Muscle of back (tissue), 13 donors: ENCODE measurements around the gene FHAD1. TPM values are rescaled to one million over a fixed set of nuclear protein-coding genes. Genes with fewer than 3 reads are reported as not detected.

ENCODE experiments used
- DNase-seq, 3 donors: peaks; one replicate each; pipeline versions ENCODE4 v3.0.0 to v3.0.0-alpha.2; 2013
- long read RNA-seq, 9 donors: transcript quantifications; one replicate each; lab custom pipeline, GENCODE V29; 2026
- polyA plus RNA-seq, 10 donors: library from polyadenylated mRNA; unstranded; fragments of 120-200 nt; gene quantifications; one replicate each; pipeline ENCODE4 v1.2.1, GENCODE V29; 2013; ENCODE audit not compliant: insufficient read length in 10 of 10

The FHAD1 gene
- polyA plus RNA-seq, result 1 to 10 TPM in 8 of 10 donors, under 1 TPM in 2; 0.52 to 2.6 (median 1.3) TPM
- long read RNA-seq, donor 1, result 0 reads
- long read RNA-seq, donor 2, result 0 reads
- long read RNA-seq, donor 3, result 0 reads
- long read RNA-seq, donor 4, result 0 reads
- long read RNA-seq, donor 5, result 0 reads
- long read RNA-seq, donor 6, result 0 reads
- long read RNA-seq, donor 7, result 0 reads
- long read RNA-seq, donor 8, result 0 reads
- long read RNA-seq, donor 9, result 0 reads

DNA sequence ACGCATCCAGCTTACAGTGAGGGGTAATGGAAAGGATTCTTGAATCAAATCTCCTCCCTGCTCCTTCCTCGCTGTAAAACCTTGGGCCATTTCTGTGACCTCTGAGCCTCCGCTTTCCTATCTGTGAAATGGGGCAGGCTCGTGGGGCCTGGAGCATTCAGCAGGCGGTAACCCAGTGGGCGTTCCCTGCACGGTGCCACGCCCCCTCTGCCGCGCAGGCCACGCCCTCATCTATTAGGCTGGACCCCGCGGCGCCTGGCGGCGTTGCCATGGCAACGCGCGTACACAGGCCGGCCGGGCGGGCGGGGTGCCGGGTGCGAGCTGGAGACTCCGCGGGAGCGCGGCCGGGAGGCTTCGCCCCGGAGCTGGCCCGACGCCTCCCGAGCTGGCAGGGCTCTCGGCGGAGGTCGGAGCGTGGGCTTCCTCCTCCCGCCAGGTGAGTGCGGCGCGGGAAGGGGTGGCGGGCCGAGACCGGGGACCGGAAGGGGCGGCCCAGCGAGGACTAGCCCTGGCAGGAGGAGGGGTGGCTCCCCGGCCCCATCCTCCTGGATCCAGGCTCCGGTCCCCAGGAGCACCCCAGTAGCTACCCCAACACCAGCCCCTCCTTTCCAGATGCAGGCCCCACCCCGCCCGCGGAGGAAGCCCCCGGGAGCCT is at the start of gene FHAD1:
FHAD1 (plus strand) TSS at position 264 of the 655 bp plus-strand sequence. CDS start 4,562 bp downstream, outside the sequence.
- DNase-seq, result peak in 2 of 3 donors; percentile 54 to 69

DNA sequence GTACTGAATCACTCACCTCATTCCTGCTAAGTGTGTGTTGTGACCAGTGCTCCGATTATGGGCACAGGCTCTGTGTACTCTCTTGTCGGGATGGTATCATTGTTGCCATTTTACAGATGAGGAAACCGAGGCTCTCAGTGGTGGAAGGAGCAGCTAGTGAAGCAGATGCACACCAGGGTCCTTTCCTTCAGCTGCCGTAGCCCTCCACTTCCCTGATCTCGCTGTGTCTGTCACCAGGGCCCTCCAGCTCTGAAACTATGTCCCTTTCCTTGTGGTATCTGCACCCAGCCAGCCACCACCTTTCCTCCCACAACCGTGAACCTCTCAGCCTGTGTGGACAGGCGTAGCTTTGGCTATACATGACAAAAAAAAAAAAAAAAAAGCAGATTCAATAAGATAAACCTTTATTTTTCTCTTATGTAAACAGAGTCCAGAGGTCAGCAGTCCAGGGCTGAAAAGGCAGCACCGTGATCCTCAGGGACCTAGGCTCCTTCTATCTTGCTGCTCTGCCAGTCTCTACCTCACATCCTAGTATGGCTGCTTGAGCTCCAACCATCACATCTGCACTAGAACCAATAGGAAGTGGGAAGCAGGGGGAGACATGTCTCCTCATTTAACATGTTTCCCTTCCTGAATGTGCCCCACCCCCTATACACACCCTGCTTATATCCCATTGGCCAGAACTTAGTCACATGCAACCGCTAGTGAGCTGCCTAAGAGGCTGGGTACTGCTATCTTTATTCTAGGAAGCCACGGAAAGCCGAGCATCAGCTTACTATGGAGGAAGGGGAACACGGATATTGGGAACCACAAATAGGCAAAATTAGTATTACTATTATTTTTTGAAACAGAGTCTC is 49.2 kb upstream of the FHAD1 start:
- DNase-seq, result no peak

DNA sequence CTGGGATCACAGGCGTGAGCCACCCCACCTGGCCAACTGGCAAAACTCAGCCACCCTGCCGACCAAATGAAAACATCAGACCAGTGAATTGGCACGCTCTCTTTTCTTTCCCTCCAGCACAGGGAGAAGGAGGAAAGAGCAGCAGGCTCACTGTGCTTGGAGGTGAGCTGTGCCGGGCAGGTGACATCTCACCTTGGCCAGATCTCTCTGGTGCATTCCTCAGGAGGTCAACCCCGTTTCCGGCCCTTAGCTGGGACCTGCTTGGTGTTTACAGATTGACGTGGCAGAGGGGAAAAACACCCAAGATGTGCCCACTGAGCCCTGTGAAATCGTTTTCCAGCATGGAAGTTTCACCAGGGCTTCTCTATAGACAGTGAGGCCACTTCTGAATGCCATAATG is 48.3 kb upstream of the FHAD1 start:
- DNase-seq, result no peak

DNA sequence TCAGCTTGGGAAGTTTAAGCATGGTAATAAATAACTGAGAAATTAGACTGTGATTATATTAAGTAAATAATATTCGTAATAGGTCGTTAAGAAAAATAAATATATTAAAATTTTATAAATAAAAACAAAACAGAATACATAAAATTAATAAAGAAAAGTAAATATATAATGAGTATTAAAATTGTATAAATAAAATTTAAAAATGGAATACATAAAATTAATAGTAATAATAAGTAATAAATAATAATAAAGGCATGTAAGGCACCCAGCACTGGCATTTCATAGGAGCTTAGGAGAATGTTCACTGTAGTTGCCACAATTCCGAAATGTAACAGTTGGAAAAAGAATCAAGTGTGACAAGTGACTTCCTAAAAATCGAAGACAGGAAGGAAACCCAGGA is 45.8 kb upstream of the FHAD1 start:
- DNase-seq, result no peak

DNA sequence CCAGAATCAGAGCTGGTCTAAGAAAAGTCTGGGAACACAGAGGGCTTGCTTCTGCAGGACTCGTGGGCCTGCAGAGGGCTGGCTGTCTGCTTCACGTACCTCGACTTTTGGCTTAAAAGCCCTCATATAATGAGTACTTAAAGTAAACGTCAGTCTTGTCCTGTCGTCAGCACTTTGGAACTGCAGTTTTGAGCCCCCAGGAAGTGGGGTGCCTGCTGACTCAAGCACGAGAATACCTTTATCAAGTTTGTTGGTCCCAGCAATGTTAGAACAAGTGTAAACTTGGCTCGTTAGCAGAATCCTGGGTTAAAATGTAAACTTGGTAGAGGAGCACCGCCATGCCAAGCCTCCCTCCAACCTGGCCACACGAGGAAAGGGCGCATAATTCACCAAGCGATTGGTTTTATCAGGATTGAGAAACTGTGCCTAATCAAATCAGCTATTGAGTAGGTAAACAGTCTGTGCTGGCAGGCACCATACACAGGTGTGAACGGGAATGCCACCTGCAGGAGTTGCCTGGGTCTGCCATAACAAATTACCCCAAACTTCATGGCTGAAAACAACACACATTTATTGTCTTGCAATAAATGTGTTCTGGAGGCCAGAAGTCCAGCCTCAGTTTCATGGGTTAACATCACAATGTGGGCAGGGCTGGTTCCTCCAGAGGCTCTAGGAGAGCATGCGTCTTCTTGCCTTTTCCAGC is 45.0 kb upstream of the FHAD1 start:
- no peak for DNase-seq

DNA sequence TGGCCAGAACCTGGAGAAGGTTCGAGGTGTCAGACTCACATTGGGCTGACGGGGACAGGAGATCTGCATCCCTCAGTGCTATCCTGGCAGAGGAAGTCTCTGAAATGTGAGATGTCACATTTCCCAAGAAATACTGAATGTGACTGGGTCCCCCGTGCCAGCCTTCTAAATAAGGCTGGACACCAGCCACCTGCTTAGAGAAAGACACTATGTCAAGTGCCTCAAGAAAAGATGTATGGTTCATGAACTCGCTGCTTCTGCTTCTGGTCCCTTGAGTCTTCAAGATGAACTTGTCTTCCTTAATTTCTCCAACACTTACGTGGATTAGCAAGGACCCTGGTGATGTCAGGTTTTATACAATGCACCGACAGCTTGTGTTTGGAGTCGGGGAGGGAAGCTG is 42.1 kb upstream of the FHAD1 start:
- no peak for DNase-seq

DNA sequence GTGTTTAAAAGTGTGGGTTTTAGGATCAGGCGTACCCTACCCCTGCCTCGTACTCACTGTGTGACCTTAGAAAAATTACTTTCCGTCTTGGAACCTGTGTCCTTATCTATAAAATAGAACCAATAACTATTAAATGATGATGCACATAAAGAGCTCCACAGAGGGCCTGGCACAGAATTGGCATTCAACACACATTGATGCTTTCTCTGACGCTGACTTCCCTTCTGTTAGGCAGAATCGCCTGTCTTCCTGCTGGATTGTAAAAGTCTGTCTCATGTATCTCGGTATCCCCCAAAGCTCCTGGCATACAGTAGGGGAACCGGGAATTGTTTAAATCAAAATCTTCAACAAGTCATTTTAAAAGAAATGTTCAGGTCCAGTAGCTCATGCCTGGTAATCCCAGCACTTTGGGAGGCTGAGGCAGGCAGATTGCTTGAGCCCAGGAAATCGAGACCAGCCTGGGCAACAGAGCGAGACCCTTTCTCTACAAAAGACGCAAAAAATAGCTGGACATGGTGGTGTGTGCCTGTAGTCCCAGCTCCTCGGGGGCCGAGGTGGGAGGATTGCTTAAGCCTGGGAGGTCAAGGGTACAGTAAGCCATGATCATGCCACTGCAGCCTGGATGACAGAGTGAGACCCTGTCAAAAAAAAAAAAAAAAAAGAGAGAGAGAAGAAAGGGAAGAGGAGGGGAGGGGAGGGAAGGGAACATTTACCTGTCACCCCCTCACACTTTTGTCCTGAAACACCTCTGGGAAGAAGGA is 41.3 kb upstream of the FHAD1 start:
- DNase-seq, result no peak

DNA sequence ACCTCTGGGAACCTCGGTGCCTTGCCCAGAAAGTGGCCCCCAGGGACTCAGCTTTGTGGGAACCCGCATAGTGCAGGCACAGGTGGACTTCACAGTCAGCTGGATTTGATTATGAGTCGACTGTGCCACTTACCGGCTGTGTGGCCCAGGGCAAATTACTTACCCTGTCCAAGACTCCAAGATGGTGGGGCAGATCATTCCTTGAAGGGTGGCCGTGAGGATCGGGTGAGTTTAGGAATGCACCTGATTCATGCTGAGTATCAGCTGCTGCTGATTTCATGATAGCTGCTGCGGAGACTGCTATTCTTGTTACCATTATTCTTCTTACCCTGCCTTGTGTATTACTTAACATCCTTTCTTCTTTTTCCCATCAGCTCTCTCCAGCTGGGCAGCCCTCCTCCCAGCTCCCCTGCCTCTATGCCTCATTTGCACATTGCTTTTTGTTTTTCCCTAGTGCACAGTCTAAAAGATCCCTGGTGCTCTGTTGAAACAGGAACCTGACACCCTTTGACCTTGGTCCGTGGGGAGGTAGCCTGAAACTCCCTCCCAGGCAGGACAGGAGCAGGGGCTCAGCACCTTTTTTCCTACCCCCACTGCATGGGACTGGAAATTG is 40.5 kb upstream of the FHAD1 start:
- no peak for DNase-seq

DNA sequence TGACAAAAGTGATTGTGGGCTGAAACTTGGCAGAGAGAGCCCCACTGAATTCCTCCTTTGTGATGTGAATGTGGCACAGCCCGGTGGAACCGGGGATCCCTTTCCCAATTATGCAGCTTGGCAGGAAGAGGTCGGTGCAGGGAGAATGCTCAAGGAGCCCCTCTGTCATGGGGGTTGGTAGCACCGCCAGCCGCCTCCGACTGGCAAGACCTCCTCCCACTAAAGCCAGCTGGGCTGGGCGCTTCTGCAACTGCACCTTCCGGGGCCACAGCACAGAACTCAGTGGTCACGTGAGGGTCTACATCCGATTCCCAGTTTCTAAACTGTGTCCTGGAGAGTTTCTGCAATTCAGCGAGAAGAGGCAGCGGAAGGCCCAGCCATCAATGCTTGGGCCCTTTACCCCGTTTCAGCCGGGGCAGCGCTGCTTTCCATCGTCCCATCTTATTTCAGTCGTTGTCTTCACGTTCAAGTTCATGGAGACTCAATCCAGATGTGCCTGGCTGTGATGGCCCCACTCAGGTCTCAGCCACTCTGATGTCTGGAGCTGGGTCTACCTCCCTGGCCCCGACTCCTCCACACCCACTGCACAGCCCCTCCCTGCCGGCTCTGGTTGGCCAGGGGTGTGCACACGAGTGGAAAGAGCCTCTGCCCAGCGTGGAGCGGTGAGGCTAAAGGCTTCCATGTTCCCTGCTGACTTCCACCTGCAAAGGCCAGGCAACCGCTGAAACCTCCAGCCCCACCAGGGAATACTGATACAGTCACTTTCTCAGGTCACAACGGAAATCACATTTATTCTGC is 39.8 kb upstream of the FHAD1 start:
- no peak for DNase-seq

DNA sequence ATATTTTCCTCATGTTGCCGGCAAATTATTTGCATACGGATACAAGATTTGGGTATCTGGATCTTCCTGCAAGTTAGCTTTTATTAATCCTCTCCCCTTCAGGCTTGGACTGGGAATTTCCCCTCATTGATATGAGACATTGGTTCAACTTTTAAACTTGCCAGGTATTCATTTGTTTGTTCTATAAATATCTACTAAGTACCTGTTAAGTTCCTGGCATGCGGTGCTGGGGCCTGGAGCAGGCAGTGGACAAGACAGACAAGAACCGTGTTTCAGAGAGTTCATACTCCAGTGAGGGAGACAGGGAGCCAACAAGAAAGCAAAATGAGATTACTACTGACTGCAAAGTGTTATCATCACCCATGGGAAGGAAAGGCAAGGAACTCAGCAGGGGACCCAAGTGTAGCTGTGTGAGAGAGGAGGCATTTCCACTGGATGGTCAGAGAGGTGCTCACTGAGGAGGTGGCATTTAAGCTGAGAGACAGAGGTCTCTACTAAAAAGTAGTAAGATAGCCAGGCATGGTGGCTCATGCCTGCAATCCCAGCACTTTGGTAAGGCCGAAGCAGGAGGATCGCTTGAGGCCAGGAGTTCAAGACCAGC is 39.1 kb upstream of the FHAD1 start:
- no peak for DNase-seq

DNA sequence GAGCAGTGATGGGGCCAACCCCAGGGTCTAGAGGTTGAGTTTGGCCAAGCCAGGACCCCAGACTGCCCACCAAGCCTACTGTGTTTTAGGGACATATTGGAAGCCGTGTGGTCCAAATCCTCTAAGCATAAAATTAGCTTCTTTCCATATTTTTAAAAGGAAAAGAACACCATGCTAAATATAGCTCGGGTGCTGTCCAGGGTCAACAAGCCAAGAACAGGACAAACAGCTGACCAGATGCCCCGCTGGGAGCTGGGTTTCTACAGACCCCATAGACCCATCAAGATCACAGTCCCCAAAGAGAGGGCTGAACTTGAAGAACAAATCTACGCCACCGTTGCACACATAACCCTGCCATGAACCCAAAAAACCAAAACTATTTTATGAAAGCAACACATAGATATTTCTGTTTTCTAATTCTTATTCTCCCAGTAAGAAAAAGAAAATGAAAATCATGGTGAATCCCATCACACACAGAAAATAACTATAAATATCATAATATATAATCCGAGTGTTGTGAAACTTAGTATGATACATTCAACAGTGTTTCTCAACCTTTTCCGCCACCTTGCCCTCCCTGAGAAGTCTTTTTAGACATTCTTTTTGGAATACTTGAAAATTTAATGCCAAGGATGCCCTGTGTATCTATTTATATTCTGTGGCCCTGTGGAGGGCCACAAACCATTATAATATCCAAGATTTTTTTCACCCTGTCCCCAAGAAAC is 36.2 kb upstream of the FHAD1 start:
- DNase-seq, result no peak

DNA sequence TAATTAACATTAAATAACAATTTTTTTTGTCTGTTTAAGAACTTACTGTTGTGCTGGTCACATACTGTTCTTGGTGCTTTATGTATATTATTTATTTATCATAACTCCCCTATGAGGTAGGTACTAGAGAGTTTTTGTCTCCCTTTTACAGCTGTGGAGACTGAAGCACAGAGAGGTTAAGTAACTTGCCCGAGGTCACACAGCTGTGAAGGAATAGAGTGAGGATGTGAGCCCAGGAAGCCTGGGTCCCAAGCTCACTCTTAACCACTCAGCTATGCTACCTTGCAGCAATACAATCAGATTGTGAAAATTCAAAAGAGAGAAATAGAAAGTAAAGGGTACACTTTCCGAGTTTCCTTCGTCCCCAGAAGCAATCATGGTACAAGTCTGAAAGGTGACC is 35.6 kb upstream of the FHAD1 start:
- DNase-seq, result no peak

DNA sequence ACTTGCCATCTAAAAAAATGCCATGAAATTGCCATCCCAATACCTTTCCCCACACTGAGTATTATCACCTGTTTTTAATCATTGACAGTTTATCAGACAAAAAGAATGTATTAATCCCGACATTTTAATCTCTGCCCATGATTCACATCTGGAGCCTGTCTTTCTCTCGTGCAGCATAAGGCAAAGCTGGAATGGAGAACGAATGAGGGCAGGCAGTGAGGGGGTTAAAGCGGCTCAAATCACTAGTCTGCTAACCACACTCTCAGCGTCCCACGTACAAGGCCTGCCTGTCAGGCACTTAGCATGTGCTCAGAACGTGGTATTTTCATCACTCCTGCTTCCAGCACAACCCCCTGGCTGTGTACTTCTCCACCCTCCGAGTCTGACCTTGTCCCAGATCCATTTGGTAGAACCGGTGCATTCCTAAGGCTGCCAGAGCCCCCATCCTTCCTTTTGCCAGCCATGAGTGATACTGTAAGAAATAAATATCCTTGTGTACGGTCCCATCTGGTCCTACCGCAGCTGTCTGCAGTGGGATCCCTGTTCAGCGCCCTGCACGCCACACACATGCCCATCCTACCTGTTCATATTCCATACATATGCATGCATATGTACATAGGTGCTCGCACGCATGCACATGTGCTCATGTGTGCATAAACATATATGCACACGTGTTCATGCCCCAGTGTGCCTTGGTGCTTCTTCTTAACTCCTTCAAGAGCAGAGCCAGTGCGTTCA is 34.6 kb upstream of the FHAD1 start:
- no peak for DNase-seq

DNA sequence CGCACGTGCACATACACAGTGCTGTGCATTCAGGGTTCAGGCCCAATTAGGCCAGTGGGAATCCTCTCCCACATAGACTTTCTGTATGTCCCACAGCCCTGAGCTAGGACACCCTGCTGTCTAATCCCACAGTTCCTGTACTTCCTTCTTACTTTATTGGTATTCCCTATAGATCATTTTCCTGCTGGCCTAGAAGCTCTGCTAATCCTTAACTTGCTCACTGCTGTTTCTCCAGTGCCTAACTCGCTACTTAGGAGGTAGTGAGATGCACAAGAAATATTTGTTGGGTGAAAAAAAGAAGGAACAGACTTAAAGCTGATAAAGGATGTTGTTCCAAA is 34.1 kb upstream of the FHAD1 start:
- no peak for DNase-seq

DNA sequence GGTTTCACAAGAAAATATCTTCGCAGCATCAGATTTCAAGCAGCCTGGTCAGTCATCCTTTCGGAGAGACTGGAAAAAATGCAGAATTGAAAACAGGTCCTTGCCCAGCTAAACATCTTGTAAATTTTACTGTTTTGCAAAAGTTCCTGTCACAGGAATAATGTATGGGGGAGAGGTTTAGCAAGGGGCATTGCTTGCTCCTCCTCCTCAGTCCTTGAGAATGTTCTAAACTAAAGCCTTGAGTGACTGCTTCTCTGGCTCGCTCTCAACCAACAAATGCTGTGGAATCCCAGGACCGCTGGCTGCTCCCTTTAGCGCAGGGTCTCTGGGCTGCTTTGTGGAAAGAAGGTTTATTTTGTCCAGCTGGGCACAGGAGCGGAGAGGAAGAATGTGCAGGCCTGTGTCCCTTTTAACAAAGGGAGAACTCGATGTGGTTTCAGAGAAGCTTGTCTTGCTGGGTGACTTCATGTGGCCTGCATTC is 33.6 kb upstream of the FHAD1 start:
- DNase-seq, result peak; percentile 29 to 72 (median 52)

DNA sequence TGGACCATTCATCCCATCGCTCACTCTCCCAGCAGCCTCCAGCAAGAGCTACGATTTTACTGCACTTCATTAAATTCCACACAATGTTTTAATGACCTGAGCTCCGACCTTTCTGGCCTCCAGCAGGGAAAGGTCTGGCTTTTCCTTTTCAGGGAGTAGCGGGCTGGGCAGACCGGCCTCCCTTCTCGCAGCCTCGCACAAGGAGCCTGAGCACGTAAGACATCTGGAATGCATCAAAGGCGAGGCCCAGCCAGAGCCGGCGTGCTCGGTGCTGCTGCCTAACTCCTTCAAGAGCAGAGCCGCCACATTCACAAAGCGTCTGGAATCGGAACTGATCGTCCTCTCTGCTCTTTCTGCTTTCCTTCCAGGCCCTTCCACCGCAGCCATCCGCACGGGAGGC is 32.5 kb upstream of the FHAD1 start:
- peak; percentile 61 to 92 (median 83) for DNase-seq

DNA sequence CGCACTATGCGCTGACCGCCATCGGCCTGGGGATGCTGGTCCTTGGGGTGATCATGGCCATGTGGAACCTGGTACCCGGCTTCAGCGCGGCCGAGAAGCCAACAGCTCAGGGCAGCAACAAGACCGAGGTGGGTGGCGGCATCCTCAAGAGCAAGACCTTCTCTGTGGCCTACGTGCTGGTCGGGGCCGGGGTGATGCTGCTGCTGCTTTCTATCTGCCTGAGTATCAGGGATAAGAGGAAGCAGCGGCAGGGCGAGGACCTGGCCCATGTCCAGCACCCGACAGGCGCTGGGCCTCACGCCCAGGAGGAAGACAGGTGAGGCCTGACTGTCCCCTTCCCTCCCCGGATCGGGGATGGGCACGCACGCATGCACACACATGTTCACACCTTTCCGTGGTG is 31.9 kb upstream of the FHAD1 start:
- DNase-seq, result no peak

DNA sequence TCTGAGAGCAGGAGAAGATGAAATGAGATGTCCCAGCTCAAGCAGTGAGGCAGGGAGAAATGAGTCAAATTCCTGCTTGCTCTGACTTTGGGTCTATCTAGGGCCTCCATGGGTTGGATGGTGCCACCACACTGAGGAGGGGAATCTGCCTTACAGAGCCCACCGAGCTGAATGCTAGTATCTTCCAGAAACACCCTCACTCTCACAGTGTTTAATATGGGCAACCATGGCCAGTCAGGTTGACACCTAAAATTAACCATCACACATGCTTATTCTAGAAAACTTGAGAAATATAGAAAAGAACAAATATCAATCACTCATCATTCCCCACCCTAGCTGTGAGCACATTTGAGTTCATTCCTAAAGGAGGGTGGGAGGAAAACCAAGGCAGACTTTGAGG is 29.4 kb upstream of the FHAD1 start:
- DNase-seq, result no peak
